Measurements from ENCODE around the gene CNPY1. TPM values are rescaled to one million over a fixed set of nuclear protein-coding genes. Genes with fewer than 3 reads are reported as not detected.

The CNPY1 gene
- total and polyA plus RNA-seq, 4 donors, result not detected

GRCh38 chr7:155581954-155582353, 35.6 kb upstream of the CNPY1 start:
- Histone ChIP-seq H3K27ac (ENCODE audit: low read depth in 1 of 2, low read length in 2 of 2) (no peak overlapping the region), H3K27me3 (ENCODE audit: control insufficient read depth in 4 of 4, insufficient read depth in 4 of 4, low read length in 3 of 4) (no peaks in the 10 kb centered on the region), H3K9me3 (ENCODE audit: control insufficient read depth in 4 of 4, low read length in 3 of 4) (no peaks in the 10 kb centered on the region), H3K36me3 (ENCODE audit: control insufficient read depth in 4 of 4, insufficient read depth in 3 of 4, low read depth in 1 of 4, low read length in 3 of 4) (no peaks in the 10 kb centered on the region), H3K4me3 (ENCODE audit: low read depth in 1 of 3, low read length in 3 of 3) (no peak overlapping the region), H3K9ac (ENCODE audit: low read depth in 1 of 2, low read length in 2 of 2) (no peak overlapping the region), H3K4me1 (ENCODE audit: control insufficient read depth in 4 of 4, insufficient read depth in 4 of 4, low read length in 3 of 4) (no peaks in the 10 kb centered on the region)
- DNase-seq (ENCODE audit: low spot score), result no peak
- WGBS, result 84% methylated on average over 9 of the region's 9 CpGs
- TF ChIP-seq GABPA (IDR thresholded peaks at IDR 0.05 in 1 of 2, conservative IDR thresholded peaks at IDR 0.05 in 1 of 2), result no peak
- no peak for TF ChIP-seq RXRA (IDR thresholded peaks at IDR 0.05)
- TF ChIP-seq JUND (IDR thresholded peaks at IDR 0.05), result no peak
- no peak for TF ChIP-seq CTCF (IDR thresholded peaks at IDR 0.05; ENCODE audit: low read depth, low read length, missing input control)
- no peak for TF ChIP-seq SP1 (IDR thresholded peaks at IDR 0.05)
- no peak for TF ChIP-seq ZBTB33 (IDR thresholded peaks at IDR 0.05)
- TF ChIP-seq FOXA1 (IDR thresholded peaks at IDR 0.05), result no peak
- no peak for TF ChIP-seq FOXA2 (IDR thresholded peaks at IDR 0.05)
- TF ChIP-seq HNF4G (IDR thresholded peaks at IDR 0.05), result no peak
- no peak for TF ChIP-seq MAX (IDR thresholded peaks at IDR 0.05)
- TF ChIP-seq NR2F2 (IDR thresholded peaks at IDR 0.05), result no peak
- no peak for TF ChIP-seq REST (IDR thresholded peaks at IDR 0.05)
- TF ChIP-seq HNF4A (conservative IDR thresholded peaks at IDR 0.05), result no peak

- Histone ChIP-seq H3K4me1 (ENCODE audit: control insufficient read depth in 4 of 4, insufficient read depth in 4 of 4, low read length in 3 of 4) (no peaks in the 10 kb centered on the region), H3K4me3 (ENCODE audit: low read depth in 1 of 3, low read length in 3 of 3) (no peak overlapping the region), H3K9ac (ENCODE audit: low read depth in 1 of 2, low read length in 2 of 2) (no peak overlapping the region), H3K27ac (ENCODE audit: low read depth in 1 of 2, low read length in 2 of 2) (no peak overlapping the region), H3K9me3 (ENCODE audit: control insufficient read depth in 4 of 4, low read length in 3 of 4) (no peaks in the 10 kb centered on the region), H3K27me3 (ENCODE audit: control insufficient read depth in 4 of 4, insufficient read depth in 4 of 4, low read length in 3 of 4) (no peaks in the 10 kb centered on the region), H3K36me3 (ENCODE audit: control insufficient read depth in 4 of 4, insufficient read depth in 3 of 4, low read depth in 1 of 4, low read length in 3 of 4) (no peaks in the 10 kb centered on the region)
- TF ChIP-seq NR2F2 (IDR thresholded peaks at IDR 0.05) (no peak), RXRA (IDR thresholded peaks at IDR 0.05) (no peak)
- DNase-seq (ENCODE audit: low spot score), result no peak
- WGBS, result 69% methylated on average over 11 of the region's 11 CpGs
These were observed 34.9 kb upstream of the CNPY1 start for GRCh38 chr7:155581107-155581830.
